Heart right ventricle (tissue), 16 donors: ENCODE measurements around the gene TSEN15. TPM values are rescaled to one million over a fixed set of nuclear protein-coding genes. Genes with fewer than 3 reads are reported as not detected.

Experiments used
- ATAC-seq, 8 donors: fragments of 200-7000 bp; cut with Tn5 transposase; one replicate each; pipeline ENCODE4 v1.9.1; 2020; ENCODE audit warnings: mild to moderate bottlenecking in 8 of 8, moderate library complexity in 8 of 8, moderate number of reproducible peaks in 1 of 8
- DNase-seq, 2 donors: peaks; one replicate each; pipeline ENCODE4 v3.0.0-alpha.2; 2020
- H3K27ac ChIP-seq, 10 donors: fragments of 200-600 bp; sonication (generic) in 2 of 10; one replicate each; pipeline versions ENCODE4 v1.5.0 to v1.8.0; 2020 to 2022; ENCODE audit warnings: mild to moderate bottlenecking in 3 of 10
- H3K27me3 ChIP-seq, 7 donors: fragments of 200-600 bp; one replicate each; pipeline ENCODE4 v1.8.0; 2021 to 2022; ENCODE audit warnings: mild to moderate bottlenecking in 2 of 7
- H3K36me3 ChIP-seq, 9 donors: fragments of 200-600 bp; sonication (generic) in 1 of 9; one replicate each; pipeline versions ENCODE4 v1.5.0 to v1.8.0; 2020 to 2022; ENCODE audit warnings: mild to moderate bottlenecking in 2 of 9
- H3K4me1 ChIP-seq, 9 donors: fragments of 200-600 bp; sonication (generic) in 1 of 9; one replicate each; pipeline versions ENCODE4 v1.5.0 to v1.8.0; 2020 to 2022; ENCODE audit warnings: mild to moderate bottlenecking in 4 of 9
- H3K4me3 ChIP-seq, 10 donors: fragments of 200-600 bp; sonication (generic) in 2 of 10; one replicate each; pipeline versions ENCODE4 v1.5.0 to v1.8.0; 2020 to 2022; ENCODE audit warnings: mild to moderate bottlenecking in 7 of 10, moderate library complexity in 2 of 10
- H3K9me3 ChIP-seq, 11 donors: fragments of 200-600 bp in 10 of 11; sonication (generic) in 2 of 11; one replicate each; pipeline versions ENCODE4 v1.5.0 to v1.8.0; 2013 to 2022; ENCODE audit warnings: mild to moderate bottlenecking in 2 of 11, control low read depth in 1 of 11, moderate library complexity in 1 of 11
- WGBS, 2 donors: extraction: QIAGEN DNeasy Blood & Tissue Kit; methylation state at CpG; one replicate each; pipeline ENCODE4 v1.1.7; 2013; ENCODE audit warnings: inconsistent platforms in 1 of 2; 5-methylcytosine and 5-hydroxymethylcytosine counted together
- intact Hi-C, 10 donors: fragments of 100-400 bp; cut with DNase I; formaldehyde crosslinking; loops; one replicate each; pipeline versions ENCODE4 v1.11.1 to v1.14.2; 2022
- polyA plus RNA-seq, 2 donors: library from polyadenylated mRNA; stranded (reverse); fragments of 200-250 nt; gene quantifications; one replicate each; pipeline ENCODE4 v1.2.3, GENCODE V29; 2013
- total RNA-seq, 10 donors: library from RNA; stranded (reverse); fragmentation: NEBNext Ultra II Directional in 3 of 10; extraction: Animal tissue kit (Norgen Biotek cat#: 25700) in 3 of 10; gene quantifications; one replicate each; pipeline versions ENCODE4 v1.2.1 to v1.2.4, GENCODE V29; 2021 to 2023
- TF ChIP-seq, protein P1 (sequence below), 9 donors: fragments of 200-600 bp; sonication (generic) in 2 of 9; IDR thresholded peaks; one replicate each; pipeline versions ENCODE4 v1.5.0 to v1.8.0; 2021 to 2022; ENCODE audit warnings: antibody characterized with exemption in 9 of 9, mild to moderate bottlenecking in 5 of 9, moderate library complexity in 1 of 9
- donor health status: Arrhythmogenic right ventricular cardiomyopathy.
- donor health status: ischemic (EF 13 %, LVEDD 7.1; RV severe dilation, severe dysfunction).
- donor health status: healthy with polysubstance abuse.
- donor health status: DM: no; HTN: yes; CAD: no.
- donor health status: DM: no; HTN: no; CAD: no.
- donor health status: ischemic (EF 25% LVEDD 6.9; RV normal size, moderate dysfunction).
- donor health status: ischemic (EF 25% LVEDD 5.7; RV mildly dilated, moderate dysfunction).
- donor health status: healthy.
- donor health status: DM: yes; HTN: yes; CAD: no.
- donor health status: Ischemic cardiomyopathy.
- donor health status: ischemic (EF 35%, LVEDD 5.7; RV mildly dilated, moderate dysfunction).
- donor health status: nonischemic (EF 11% LVEDD 7.7; RV severe dilation, severe dysfunction).
- donor health status: DM: yes; HTN: yes; CAD: no.
- donor health status: PGD.
- donor health status: ischemic (EF 29% LVEDD 5.4; RV normal size, mild dysfunction).
- donor health status: nonischemic (EF 23%, LVEDD 6.1; RV moderate dilation, normal function).

TSEN15 gene
- total and polyA plus RNA-seq, 12 donors: 19.3 to 31.1 (median 25.2) TPM

DNA sequence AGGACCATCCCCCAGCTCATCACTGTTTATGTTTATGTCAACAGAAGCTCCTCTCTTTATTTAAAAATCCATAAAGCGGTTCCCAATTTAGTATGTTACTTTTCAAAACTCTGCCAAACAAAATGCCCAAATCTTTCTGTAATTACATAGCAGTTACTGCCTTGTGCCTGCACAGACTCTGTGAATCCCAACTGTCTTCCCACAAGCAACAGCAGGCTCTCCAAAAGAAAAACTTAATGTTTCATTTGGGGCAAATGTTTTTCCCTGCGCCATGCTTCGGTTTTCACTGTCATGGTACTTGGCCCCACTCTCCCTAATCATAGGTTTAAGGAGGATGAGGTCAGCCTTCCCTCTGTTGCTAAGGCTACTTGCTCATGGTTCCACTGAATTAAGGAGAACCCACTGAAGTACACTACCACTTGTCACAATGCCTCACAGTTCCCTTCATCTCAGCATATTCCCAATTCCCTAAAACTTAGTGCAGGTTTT is 18.6 kb upstream of the TSEN15 start:
- Histone ChIP-seq H3K27ac (peak overlapping the region in 1 of 10 donors; percentile 4), H3K36me3 (no peaks in the 10 kb centered on the region), H3K9me3 (no peaks in the 10 kb centered on the region), H3K27me3 (peaks cover 0 to 33% (median 11%) of the 10 kb centered on the region in 7 donors), H3K4me1 (peaks cover 0 to 42% (median 16%) of the 10 kb centered on the region in 9 donors), H3K4me3 (no peak overlapping the region)
- intact Hi-C loops: loop anchor here in 3 of 10 donors (10.0 kb wide), 2 partner anchors 48 to 98 kb away; no protein-coding TSS in a partner anchor
- DNase-seq: no peak
- WGBS, 2 donors: 85 to 89% methylated on average over 3 of the region's 3 CpGs
- TF ChIP-seq, protein P1, sequence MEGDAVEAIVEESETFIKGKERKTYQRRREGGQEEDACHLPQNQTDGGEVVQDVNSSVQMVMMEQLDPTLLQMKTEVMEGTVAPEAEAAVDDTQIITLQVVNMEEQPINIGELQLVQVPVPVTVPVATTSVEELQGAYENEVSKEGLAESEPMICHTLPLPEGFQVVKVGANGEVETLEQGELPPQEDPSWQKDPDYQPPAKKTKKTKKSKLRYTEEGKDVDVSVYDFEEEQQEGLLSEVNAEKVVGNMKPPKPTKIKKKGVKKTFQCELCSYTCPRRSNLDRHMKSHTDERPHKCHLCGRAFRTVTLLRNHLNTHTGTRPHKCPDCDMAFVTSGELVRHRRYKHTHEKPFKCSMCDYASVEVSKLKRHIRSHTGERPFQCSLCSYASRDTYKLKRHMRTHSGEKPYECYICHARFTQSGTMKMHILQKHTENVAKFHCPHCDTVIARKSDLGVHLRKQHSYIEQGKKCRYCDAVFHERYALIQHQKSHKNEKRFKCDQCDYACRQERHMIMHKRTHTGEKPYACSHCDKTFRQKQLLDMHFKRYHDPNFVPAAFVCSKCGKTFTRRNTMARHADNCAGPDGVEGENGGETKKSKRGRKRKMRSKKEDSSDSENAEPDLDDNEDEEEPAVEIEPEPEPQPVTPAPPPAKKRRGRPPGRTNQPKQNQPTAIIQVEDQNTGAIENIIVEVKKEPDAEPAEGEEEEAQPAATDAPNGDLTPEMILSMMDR (IDR thresholded peaks at IDR 0.05): no peak
- no peak for ATAC-seq

DNA sequence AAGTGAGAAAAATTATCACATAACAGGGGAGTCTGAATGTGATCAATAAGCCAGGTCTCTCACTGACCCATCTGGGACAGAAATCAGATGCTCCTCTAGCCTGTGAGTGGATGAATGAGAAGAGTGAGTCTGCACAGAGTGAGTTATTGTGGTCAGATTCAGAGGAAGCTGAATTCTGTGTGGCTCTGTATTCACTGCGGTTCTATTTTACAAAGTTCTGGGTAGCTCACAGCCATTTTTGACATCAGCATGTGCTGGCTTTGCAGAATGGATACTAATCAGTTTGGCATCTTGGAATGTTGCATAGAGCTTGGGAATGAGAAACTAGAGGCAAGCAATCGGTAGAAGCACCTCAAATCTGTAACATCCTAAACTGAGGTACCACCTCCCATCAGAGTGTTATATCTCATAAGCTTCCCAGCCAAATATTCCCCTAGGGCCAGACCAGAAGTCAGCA is 17.8 kb upstream of the TSEN15 start:
- H3K27ac ChIP-seq: peak overlapping the region in 1 of 10 donors; percentile 19
- intact Hi-C loops: loop anchor here in 3 of 10 donors (10.0 kb wide), 2 partner anchors 49 to 99 kb away; no protein-coding TSS in a partner anchor
- TF ChIP-seq, protein P1 (IDR thresholded peaks at IDR 0.05): no peak
- no peak for DNase-seq
- 64 to 74% methylated on average over 2 of the region's 2 CpGs for WGBS, 2 donors
- no peak for ATAC-seq
- H3K9me3 ChIP-seq: no peaks in the 10 kb centered on the region
- H3K4me1 ChIP-seq: peaks cover 0 to 34% (median 16%) of the 10 kb centered on the region in 9 donors
- peaks cover 0 to 38% (median 11%) of the 10 kb centered on the region in 7 donors for H3K27me3 ChIP-seq
- H3K36me3 ChIP-seq: no peaks in the 10 kb centered on the region
- H3K4me3 ChIP-seq: no peak overlapping the region

DNA sequence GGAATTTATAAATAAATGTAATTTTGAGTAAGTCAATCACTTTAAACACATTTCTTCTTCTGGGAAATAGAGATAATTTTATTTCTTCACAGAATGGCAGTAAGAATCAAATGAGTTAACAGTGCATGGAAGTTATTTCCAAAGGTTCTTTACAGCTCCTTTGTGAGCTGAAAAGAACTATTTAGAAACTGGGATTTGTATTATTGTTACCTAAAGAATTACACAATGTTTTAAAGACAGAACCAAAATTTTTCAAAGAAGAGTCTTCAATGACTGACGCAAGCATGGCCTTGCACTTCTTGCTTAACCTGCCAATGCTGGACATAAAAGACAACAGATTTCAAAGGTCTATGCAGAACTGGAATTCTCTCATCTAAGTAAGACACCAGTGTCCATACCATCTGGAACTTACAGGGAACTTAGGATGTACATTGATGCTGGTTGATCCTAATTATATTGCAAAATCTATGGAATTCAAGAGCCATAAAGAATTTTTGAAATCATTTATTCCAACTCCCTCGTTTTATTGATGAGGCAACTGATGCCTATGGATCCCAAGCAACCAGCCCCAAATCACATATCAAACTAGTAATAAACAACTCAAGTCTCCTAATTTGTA is 16.7 kb upstream of the TSEN15 start:
- peak overlapping the region in 5 of 10 donors; percentile 68 to 79 (median 74) for H3K4me3 ChIP-seq

More for the DNA sequence above, 16.7 kb upstream of the TSEN15 start:
- intact Hi-C loops: loop anchor here in 6 of 10 donors (5.0 to 10.0 kb wide), 6 partner anchors 48 to 100 kb away; no protein-coding TSS in a partner anchor
- TF ChIP-seq, protein P1 (IDR thresholded peaks at IDR 0.05): no peak
- peak overlapping the region in 2 of 10 donors; percentile 86 to 90 for H3K27ac ChIP-seq
- H3K27me3 ChIP-seq: peaks cover 0 to 50% (median 11%) of the 10 kb centered on the region in 7 donors
- ATAC-seq: no peak
- WGBS, 2 donors: 95 to 96% methylated on average over 2 of the region's 2 CpGs
- H3K9me3 ChIP-seq: no peaks in the 10 kb centered on the region
- DNase-seq: no peak
- no peaks in the 10 kb centered on the region for H3K36me3 ChIP-seq
- peaks cover 0 to 24% (median 16%) of the 10 kb centered on the region in 9 donors for H3K4me1 ChIP-seq
